MCF 10A (cell line): ENCODE results near the gene ATXN7L1. TPM values are rescaled to one million over a fixed set of nuclear protein-coding genes. Genes with fewer than 3 reads are reported as not detected.

Experiments
- BruUV-seq: library from RNA; stranded (reverse); fragments of 400-500 nt; replicated peaks from 2 replicates; lab custom pipeline; 2021; lab: Mats Ljungman, UMichigan
- CTCF ChIA-PET: fragments of 300-600 bp; sonication (Branson Sonifier 250); formaldehyde crosslinking; extraction: SDS; loops from one replicate; lab custom pipeline; 2021; ENCODE audit warnings: antibody characterized with exemption, inconsistent platforms; lab: Yijun Ruan, JAX
- POLR2A ChIA-PET: fragments of 300-600, 350-650 bp; sonication (Branson Sonifier 250); formaldehyde crosslinking; extraction: SDS; loops from one replicate; lab custom pipeline; 2020; ENCODE audit warnings: antibody characterized with exemption, inconsistent platforms; lab: Yijun Ruan, JAX
- DNase-seq: peaks from one replicate; pipeline ENCODE4 v3.0.0-alpha.2; 2018; ENCODE audit not compliant: unreplicated experiment
- H3K27ac Mint-ChIP-seq: one replicate; pipeline ENCODE4 v1.8.0; 2022; ENCODE audit warnings: mild to moderate bottlenecking, low read depth, mixed read lengths; ENCODE audit not compliant: unreplicated experiment
- H3K27me3 Mint-ChIP-seq: one replicate; pipeline ENCODE4 v1.8.0; 2022; ENCODE audit warnings: mixed read lengths; ENCODE audit not compliant: insufficient read depth, unreplicated experiment
- H3K36me3 Mint-ChIP-seq: one replicate; pipeline ENCODE4 v1.8.0; 2022; ENCODE audit warnings: mild to moderate bottlenecking, moderate library complexity, mixed read lengths; ENCODE audit not compliant: insufficient read depth, unreplicated experiment
- H3K4me1 Mint-ChIP-seq: one replicate; pipeline ENCODE4 v1.8.0; 2022; ENCODE audit warnings: mixed read lengths; ENCODE audit not compliant: insufficient read depth, unreplicated experiment
- H3K4me3 Mint-ChIP-seq: one replicate; pipeline ENCODE4 v1.8.0; 2022; ENCODE audit warnings: mild to moderate bottlenecking, moderate library complexity, mixed read lengths; ENCODE audit not compliant: unreplicated experiment
- H3K9me3 Mint-ChIP-seq: one replicate; pipeline ENCODE4 v1.8.0; 2022; ENCODE audit warnings: mixed read lengths; ENCODE audit not compliant: unreplicated experiment
- intact Hi-C: fragments of 100-400 bp; cut with micrococcal nuclease; formaldehyde crosslinking; loops from 2 replicates; pipeline ENCODE4 v1.14.1; 2022
- total RNA-seq: library from RNA; stranded (reverse); gene quantifications from 2 replicates; pipeline ENCODE4 v1.2.3, GENCODE V29; 2022
- TF ChIP-seq, protein P1 (sequence below): fragments of 200-600 bp; IDR thresholded peaks from one replicate; pipeline ENCODE4 v1.8.0; 2022; ENCODE audit warnings: antibody characterized with exemption, mild to moderate bottlenecking; ENCODE audit not compliant: unreplicated experiment

ATXN7L1 gene
- total RNA-seq, 1 experiment from 2014 or later = 10.0 TPM

DNA sequence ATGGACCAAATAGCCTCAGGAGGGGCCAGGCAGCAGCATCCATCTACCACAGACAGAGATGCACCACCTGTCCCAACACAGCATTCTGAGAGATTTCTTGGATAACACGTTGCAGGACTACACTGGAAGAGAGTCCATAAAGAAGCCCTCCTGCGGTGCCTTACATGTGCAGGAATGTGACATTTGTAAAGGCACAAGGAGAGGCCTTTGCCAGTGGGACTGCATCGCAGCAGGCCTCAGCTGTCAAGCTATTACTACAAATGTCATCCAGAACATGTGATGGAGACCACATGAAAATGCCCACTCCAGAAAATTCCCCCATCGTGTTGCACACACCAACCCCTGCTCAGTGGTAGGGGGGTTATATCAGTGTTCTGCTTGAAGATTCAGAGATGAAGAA is 77.4 kb downstream of the ATXN7L1 start:
- POLR2A ChIA-PET = no interaction called here
- Mint-ChIP-seq H3K27ac (no peak overlapping the region), H3K27me3 (no peaks in the 10 kb centered on the region), H3K9me3 (no peaks in the 10 kb centered on the region), H3K4me1 (peaks cover 12% of the 10 kb centered on the region), H3K4me3 (no peak overlapping the region), H3K36me3 (no peaks in the 10 kb centered on the region)
- no peak for DNase-seq
- CTCF ChIA-PET = no interaction called here
- no TSS peak for BruUV-seq
- TF ChIP-seq, protein P1, sequence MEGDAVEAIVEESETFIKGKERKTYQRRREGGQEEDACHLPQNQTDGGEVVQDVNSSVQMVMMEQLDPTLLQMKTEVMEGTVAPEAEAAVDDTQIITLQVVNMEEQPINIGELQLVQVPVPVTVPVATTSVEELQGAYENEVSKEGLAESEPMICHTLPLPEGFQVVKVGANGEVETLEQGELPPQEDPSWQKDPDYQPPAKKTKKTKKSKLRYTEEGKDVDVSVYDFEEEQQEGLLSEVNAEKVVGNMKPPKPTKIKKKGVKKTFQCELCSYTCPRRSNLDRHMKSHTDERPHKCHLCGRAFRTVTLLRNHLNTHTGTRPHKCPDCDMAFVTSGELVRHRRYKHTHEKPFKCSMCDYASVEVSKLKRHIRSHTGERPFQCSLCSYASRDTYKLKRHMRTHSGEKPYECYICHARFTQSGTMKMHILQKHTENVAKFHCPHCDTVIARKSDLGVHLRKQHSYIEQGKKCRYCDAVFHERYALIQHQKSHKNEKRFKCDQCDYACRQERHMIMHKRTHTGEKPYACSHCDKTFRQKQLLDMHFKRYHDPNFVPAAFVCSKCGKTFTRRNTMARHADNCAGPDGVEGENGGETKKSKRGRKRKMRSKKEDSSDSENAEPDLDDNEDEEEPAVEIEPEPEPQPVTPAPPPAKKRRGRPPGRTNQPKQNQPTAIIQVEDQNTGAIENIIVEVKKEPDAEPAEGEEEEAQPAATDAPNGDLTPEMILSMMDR = no peak
- intact Hi-C loops = no loop called here

- H3K4me3 Mint-ChIP-seq = no peak overlapping the region
- H3K27ac Mint-ChIP-seq = no peak overlapping the region
- no peak for DNase-seq
- intact Hi-C loops = no loop called here
- no TSS peak for BruUV-seq
- ChIA-PET POLR2A (interaction anchor here (0.5 kb wide), 1 partner anchor 59 kb away, joined by 3 read pairs; no protein-coding TSS in a partner anchor), CTCF (interaction anchor here (0.7 to 1.5 kb wide), 3 partner anchors 9 to 37 kb away, joined by 3 to 6 read pairs (median 4); no protein-coding TSS in a partner anchor)
- H3K4me1 Mint-ChIP-seq = peaks cover 12% of the 10 kb centered on the region
- no peaks in the 10 kb centered on the region for H3K27me3 Mint-ChIP-seq
- H3K36me3 Mint-ChIP-seq = no peaks in the 10 kb centered on the region
- no peaks in the 10 kb centered on the region for H3K9me3 Mint-ChIP-seq
- TF ChIP-seq, protein P1 = no peak
Measured at GRCh38 chr7:105797652-105798051, 78.7 kb downstream of the ATXN7L1 start.

GRCh38 chr7:105796365-105796764 is 80.0 kb downstream of the ATXN7L1 start:
- TF ChIP-seq, protein P1 = no peak
- no peak for DNase-seq
- Mint-ChIP-seq H3K27ac (no peak overlapping the region), H3K36me3 (peaks cover 8% of the 10 kb centered on the region), H3K9me3 (no peaks in the 10 kb centered on the region), H3K27me3 (no peaks in the 10 kb centered on the region), H3K4me3 (no peak overlapping the region), H3K4me1 (peaks cover 12% of the 10 kb centered on the region)
- POLR2A ChIA-PET = interaction anchor here (0.9 to 2.2 kb wide), 2 partner anchors 20 to 65 kb away, joined by 3 to 5 read pairs; no protein-coding TSS in a partner anchor
- BruUV-seq = no TSS peak
- intact Hi-C loops = no loop called here
- CTCF ChIA-PET = no interaction called here

DNA sequence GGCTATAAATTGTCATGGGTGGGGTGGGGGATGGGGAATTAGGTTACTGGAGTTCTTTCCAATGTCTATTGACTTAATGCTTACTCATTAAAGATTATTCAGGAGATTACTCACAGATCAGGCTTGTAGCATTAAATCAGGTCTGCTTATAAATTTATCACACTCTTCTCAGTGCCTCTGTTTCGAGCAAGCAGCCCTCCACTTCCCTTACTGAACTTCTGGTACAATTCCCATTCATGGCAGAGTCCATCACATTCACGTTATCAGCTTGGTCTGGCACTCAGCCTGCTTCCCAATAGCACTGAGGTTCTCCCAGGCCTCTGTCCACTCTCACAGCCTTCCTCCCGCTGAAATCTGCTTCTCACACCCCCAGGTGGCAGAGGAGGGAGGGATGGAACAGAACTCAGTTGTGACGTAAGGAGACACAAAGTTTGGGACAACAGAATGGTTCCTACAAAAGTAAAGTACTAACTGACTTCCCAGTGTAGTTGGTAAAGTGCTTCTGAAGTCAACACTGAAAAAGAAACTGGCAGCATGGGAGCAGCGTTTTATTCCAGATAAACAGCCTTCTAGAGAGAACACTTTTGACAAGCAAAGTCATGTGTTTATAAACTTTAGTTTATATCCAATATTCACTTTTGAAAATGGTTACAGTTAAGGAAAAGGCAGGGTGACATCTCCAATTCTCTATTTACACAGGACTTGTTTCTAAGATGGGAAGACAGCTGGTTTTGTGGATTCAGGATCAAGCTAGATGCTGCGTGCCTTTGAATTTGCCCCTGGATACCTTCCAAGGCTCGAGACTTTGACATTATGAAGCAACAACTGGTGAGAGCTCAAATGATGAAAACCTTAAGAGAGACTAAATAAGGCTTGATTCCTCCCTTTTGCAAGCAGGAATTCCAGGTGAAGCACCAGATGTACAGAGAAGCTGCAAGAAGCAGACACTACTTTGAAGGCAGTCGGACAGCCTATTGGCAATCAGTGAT is 81.4 kb downstream of the ATXN7L1 start:
- no TSS peak for BruUV-seq
- Mint-ChIP-seq H3K4me3 (no peak overlapping the region), H3K9me3 (no peaks in the 10 kb centered on the region), H3K27ac (no peak overlapping the region), H3K36me3 (peaks cover 8% of the 10 kb centered on the region), H3K27me3 (no peaks in the 10 kb centered on the region), H3K4me1 (peaks cover 12% of the 10 kb centered on the region)
- DNase-seq = no peak
- POLR2A ChIA-PET = interaction anchor here (0.6 to 2.2 kb wide), 3 partner anchors 19 to 188 kb away, joined by 3 to 5 read pairs (median 4); no protein-coding TSS in a partner anchor
- CTCF ChIA-PET = interaction anchor here (0.8 to 1.0 kb wide), 2 partner anchors 35 to 40 kb away, joined by 3 to 5 read pairs; no protein-coding TSS in a partner anchor
- intact Hi-C loops = no loop called here
- TF ChIP-seq, protein P1 = no peak
